Thyroid gland (tissue), 4 donors: Measurements from ENCODE around the gene SGSM2.

Experiments
- POLR2A ChIP-seq, 2 donors: fragments of 450-650 bp; IDR thresholded peaks; one replicate each; pipeline ENCODE4 v1.6.1; 2017; ENCODE audit warnings: antibody characterized with exemption in 2 of 2, mild to moderate bottlenecking in 2 of 2, moderate library complexity in 1 of 2
- TF ChIP-seq, protein P1 (sequence below), 6 experiments: fragments of 200-600 bp in 3 of 6; fragments of 450-650 bp in 3 of 6; sonication (generic) in 3 of 6; IDR thresholded peaks; one replicate each; pipeline ENCODE4 v1.5.1; 2016 to 2019; ENCODE audit warnings: antibody characterized with exemption in 6 of 6, mild to moderate bottlenecking in 2 of 6, inconsistent platforms in 1 of 6, moderate library complexity in 1 of 6

DNA sequence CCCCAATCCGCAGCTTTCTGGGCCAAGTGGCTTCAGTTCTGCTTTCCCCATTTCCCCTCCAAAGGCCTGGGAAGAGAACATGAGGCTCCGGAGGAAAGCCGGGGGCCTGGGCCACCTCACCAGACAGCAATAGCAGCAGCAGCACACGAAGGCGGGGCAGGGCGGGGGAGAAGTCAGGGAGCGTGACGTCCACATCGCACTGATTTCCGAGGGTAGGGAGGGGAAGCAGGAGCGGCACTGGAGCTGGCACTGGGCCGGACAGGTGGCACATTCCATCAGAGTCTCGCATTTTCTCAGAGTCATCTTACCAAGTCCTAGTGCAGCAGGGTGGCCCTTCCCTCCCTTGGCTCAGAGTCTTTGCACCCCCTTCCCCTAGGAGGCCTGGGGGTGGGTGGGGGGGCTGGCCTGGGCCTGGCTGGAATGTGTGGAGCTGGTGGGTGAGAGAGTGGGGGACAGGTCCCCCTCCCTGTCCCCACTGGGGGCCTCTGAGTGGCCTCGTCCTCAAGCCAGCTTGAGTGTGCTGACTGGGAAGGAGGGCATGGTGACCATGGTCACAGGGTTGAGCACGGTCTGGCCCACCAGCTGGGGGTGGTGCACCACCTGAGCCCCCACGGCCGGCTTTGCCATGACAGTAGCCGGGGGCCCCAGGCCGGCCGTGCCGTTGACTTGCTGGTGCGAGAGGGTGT, 49.2 kb downstream of the SGSM2 start:
- TF ChIP-seq, protein P1, sequence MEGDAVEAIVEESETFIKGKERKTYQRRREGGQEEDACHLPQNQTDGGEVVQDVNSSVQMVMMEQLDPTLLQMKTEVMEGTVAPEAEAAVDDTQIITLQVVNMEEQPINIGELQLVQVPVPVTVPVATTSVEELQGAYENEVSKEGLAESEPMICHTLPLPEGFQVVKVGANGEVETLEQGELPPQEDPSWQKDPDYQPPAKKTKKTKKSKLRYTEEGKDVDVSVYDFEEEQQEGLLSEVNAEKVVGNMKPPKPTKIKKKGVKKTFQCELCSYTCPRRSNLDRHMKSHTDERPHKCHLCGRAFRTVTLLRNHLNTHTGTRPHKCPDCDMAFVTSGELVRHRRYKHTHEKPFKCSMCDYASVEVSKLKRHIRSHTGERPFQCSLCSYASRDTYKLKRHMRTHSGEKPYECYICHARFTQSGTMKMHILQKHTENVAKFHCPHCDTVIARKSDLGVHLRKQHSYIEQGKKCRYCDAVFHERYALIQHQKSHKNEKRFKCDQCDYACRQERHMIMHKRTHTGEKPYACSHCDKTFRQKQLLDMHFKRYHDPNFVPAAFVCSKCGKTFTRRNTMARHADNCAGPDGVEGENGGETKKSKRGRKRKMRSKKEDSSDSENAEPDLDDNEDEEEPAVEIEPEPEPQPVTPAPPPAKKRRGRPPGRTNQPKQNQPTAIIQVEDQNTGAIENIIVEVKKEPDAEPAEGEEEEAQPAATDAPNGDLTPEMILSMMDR (IDR thresholded peaks at IDR 0.05) = no peak
- TF ChIP-seq POLR2A (IDR thresholded peaks at IDR 0.05) = peak in 1 of 2 donors; percentile 55
